Stimulated activated CD8-positive, alpha-beta memory T cell treated with anti-CD3 and anti-CD28 coated beads, Interleukin-15, amount 100 ng/mL, for 4 hours (primary cell): ENCODE results near the gene NSD1.
"Not testable (repeated sequence)": the region's sequence is repeated elsewhere in the genome, so short reads cannot be mapped to it uniquely, and the experiment has no call there.

Experiments
- DNase-seq, 2 donors: peaks; one replicate each; pipeline ENCODE4 v3.0.0-alpha.2; 2020; ENCODE audit warnings: low read depth in 2 of 2

Gene NSD1

DNA sequence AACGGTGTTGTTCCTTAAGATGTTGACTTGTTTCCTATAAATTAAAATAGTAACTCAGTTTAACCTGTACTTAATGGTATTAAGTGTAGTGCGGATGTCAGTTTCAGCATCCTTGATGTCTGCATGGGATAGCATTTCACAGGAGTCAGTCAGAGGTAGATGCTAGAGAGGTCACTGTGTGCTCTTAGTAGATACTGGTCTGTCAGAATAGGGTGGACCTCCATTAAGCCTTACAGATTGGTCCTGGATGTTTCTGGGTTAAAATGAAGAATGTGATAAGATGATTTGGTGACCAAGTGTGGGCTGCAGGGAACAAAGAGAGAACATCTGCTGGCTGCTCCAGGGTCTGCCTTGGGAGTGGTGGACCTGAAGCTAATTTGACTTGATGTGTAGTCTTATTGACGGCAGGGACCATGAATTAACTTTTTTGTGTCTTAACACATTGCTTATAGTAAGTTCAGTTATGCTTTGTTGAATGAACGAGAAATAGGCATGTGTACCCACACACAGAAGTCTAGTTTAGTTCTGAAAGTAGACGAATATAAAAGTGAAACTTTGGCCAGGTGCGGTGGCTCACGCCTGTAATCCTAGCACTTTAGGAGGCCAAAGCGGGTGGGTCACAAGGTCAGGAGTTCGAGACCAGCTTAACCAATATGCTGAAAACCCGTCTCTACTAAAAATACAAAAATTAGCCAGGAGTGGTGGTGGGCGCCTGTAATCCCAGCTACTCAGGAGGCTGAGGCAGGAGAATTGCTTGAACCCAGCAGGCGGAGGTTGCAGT is 157.4 kb downstream of the NSD1 start:
- DNase-seq = no peak

DNA sequence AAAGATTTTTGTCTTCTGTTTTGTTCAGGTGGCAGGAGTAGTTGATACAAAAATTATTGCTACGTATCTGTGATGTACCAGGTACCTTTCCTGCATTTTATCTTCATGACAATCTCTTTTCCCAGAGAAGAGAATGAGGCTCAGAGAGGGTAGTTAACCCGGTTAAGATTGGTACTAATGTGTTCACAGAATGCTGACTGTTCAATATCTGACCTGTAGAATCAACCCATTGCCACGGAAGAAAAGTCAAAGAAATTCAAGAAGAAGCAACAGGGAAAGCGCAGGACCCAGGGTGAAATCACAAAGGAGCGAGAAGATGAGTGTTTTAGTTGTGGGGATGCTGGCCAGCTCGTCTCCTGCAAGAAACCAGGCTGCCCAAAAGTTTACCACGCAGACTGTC is 158.2 kb downstream of the NSD1 start:
- DNase-seq = no peak

DNA sequence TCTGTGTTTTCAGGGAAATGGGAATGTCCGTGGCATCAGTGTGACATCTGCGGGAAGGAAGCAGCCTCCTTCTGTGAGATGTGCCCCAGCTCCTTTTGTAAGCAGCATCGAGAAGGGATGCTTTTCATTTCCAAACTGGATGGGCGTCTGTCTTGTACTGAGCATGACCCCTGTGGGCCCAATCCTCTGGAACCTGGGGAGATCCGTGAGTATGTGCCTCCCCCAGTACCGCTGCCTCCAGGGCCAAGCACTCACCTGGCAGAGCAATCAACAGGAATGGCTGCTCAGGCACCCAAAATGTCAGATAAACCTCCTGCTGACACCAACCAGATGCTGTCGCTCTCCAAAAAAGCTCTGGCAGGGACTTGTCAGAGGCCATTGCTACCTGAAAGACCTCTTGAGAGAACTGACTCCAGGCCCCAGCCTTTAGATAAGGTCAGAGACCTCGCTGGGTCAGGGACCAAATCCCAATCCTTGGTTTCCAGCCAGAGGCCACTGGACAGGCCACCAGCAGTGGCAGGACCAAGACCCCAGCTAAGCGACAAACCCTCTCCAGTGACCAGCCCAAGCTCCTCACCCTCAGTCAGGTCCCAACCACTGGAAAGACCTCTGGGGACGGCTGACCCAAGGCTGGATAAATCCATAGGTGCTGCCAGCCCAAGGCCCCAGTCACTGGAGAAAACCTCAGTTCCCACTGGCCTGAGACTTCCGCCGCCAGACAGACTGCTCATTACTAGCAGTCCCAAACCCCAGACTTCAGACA is 160.4 kb downstream of the NSD1 start:
- no peak for DNase-seq

DNA sequence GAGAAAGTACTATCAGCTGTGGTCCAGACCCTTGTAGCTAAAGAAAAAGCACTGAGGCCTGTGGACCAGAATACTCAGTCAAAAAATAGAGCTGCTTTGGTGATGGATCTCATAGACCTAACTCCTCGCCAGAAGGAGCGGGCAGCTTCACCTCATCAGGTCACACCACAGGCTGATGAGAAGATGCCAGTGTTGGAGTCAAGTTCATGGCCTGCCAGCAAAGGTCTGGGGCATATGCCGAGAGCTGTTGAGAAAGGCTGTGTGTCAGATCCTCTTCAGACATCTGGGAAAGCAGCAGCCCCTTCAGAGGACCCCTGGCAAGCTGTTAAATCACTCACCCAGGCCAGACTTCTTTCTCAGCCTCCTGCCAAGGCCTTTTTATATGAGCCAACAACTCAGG is 161.1 kb downstream of the NSD1 start:
- DNase-seq = no peak

DNA sequence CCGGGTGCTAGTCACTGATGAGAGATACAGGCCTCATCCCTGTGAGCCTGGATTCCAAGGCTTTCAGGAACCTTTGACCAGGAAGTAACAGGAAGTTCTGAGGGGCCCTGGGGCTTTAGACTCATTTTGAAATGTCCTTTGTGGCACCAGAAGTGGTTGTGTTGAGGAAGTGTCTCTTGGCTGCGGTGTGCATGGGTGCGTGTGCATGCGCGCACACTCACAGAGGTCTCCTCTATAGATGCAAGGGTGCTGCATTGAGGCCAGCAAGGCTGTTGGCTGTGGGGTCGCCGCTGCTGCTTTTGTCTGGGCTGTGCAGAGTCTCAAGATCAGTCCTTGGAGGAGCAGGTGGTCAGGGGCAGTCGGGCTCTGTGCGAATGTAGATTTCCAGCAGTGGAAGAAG is 162.4 kb downstream of the NSD1 start:
- no peak for DNase-seq

DNA sequence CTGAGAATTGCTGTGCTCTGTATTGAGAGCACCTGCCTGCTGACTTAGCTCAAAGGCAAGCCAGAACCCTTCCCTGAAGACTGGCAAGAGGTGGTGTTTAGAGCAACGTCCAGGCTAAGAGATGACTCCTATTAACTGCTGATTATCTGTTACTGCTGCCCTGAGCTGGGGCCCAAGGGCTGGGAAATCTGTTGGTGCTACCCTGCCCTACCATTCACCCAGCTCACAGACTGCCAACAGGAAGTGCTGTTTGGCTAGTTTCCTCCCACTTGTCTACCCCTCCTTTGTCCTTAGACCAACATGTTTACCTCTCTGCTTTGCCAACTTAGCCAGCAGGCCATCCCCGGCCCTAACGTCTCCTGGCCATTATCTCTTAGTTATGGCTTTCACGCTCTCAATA is 163.0 kb downstream of the NSD1 start:
- DNase-seq = no peak

DNA sequence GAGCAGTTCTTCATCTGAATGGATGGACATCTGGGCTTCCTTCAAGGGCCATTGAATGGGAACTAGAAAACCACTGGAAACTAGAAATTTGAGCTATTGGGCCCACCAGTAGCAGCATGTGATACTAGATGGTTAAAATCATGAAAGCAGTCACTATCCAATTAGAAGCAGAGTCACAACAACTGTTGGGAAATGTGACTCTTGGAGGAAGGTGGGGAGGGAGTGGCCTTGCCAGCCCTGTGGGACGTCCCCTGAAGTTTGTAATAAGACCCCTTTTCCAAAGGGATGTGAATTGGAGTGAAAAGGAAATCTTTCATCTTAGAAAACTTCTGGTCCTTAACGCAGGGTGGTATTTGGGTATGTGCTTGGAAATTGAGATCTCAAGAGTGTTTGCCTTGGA is 164.3 kb downstream of the NSD1 start:
- no peak for DNase-seq

DNA sequence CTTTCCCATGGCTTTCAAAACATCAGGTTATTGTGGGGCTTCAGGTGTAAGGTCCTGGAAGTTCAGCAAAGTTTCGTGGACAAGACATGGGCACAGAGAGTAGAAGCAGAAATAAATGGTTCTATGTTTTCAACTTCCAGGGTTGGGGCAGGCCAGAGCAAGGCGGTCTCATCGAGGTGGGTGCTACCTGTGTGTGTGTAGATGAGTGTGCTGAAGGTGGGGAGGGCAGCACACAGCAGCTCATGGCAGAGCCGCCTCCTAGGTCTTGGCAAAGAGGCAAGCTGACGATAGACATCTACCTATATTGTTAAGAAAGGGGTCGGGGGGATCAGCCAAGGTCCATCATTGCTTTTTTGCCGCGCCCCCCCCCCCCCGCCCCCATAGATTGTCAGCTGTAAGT is 166.1 kb downstream of the NSD1 start:
- DNase-seq = no peak

DNA sequence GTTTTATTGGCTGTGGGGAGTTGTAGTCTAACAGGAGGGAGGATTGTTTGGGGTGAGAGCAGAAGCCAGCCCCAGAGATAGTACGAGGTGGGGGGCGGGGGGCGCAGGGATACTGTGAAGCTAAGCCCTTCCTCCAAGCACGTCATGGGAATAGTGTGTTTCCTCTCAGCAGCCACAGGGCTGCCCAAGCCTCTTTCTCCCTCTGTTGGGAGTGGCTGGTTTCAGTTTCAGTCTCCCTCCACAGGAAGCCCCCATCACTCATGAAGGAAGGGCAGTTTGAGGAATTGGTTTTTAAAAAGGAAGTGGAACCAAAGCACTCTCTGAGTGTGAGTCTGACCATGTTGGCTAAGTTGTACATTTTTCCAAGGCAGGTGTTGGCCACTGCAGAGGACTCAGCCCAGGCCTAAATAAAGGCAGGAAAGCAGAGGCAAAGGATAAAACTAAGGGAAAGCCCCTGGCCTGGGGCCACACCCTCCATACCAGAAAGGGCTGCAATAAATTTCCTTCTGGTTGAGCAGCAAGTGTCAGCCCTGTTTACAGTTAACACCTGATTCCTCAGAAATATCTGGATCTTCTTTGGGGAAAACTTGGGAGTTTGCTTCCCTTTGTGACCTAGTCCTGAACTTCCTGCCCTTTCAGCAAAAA is 166.8 kb downstream of the NSD1 start:
- peak; percentile 47 to 65 for DNase-seq

DNA sequence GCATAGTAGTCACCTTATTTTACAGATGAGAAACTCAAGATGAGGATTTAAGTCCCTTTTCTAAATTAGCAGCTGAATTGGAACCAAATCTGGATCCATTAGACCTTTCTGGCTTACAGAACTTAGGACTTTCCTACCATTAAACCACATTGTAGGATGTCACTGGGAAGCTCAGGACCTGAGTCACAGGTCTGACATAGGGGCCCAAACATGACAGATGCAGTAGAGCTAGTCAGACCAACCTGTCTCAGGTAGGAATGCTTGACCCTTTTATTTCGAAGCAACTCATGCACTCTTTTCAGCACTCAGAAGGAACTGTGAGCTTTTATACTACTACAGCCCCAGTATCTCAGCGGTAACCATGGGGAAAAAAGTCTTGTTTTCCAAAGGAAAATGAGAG is 167.4 kb downstream of the NSD1 start:
- no peak for DNase-seq

DNA sequence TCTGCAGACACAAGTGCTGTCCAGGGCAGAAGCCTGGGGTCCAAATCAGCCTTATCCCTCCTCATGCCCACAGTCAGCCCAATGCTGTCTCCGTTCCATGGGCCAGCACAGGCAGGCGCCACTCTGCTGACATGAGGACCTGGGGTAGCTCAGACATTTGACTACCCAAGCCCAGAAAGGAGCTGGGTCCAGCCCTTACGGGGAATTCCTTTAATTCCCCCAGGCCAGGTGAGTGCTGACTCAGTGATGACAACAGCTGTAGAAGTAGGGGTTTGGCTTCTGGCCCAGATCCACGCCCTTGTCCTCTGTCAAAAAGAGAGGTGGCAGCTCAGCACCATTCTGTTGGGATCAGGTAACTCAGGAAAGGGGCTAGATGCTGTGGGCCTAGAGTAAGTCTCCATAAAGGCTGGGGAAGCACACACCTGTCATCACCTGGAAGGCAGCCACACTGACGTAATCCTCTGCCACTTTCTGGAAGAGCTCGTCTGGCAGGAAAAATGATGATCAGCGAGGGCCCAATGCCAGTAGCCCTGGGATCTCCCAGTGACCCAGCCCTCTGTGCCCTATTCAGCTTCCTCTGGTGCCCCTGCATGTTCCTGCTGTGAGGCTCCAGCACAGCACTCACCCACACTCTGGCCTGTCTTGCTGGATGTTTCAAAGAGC is 168.1 kb downstream of the NSD1 start:
- no peak for DNase-seq

DNA sequence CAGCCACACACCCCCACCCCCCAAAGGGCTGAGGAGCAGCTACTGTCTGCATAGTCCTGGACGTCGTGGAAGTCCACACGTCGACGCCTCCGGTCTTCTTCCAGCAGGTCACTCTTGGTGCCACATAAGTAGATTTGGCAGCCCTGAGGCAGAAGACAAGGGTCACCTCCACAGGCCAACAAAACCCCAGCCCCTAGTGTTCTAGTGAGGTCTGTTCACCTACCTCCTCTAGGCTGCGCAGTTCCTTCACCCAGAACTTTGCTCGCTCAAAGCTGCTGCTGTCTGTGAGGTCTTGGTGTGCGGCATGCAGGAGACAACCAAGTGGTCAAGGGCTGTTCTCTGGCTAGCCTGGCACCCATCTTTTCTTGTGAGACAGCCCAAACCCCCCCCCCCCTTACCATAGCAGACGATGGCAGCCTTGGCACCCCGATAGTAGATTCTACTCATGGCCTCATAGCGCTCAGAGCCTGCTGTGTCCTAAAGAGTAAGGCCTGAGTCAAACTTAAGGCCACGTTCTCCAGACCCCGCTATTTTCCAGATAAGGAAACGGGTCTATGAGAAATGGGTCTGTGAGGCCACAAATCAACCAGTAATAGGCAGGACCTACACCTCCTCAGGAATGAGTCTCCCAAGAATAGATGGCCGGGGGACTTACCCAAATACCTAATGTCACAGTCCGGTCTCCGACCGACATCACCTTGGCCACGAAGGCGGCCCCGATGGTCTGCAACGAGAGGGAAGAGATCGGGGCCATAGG is 169.0 kb downstream of the NSD1 start:
- DNase-seq = no peak

DNA sequence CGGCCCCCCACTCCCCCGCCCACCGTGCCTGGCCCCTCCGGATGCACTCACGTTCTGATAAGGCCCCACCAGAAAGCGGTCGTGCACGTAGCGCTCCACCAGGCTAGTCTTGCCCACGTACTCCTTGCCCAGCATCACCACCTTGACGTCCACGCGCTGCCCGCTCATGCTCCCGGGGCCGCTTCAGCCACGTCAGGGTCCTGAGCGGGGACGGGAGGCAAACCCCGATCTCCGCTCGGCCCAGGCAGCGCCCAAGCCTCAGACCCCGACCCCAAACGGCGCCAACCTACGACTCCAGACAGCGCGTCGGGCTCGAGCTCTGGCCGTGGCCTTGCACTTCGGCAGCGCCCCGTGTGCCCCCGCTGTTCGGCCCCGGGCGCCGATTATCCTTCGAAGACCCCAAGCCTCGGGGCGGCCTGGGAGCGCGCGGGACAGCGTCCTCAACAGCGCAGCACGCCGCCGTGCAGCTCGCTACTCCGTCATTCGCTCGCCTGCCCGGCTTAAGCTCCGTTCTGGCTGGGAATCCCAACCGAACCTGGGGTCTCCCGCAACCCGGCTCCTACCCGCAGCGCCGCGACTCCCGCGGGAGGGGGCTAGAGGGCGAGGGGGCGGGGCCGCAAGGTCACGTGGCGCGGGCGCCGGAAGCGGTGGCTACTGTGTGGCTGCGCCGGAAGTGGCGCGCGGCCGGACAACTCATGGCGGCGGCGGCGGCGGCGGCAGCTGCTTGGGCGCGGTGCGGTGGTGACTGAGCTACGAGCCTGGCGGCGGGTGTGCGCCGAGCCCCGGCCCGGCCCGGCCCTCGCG is 169.8 kb downstream of the NSD1 start, which contains the start of the genes PRELID1 and RAB24:
TSS of gene PRELID1 (plus strand) at position 679 of the 804 bp plus-strand sequence. CDS start 187 bp downstream, outside the sequence.
TSS of gene RAB24 (minus strand) at position 599 of the 804 bp plus-strand sequence. CDS start at position 168, 431 bp downstream.
- DNase-seq = peak; percentile 72 to 77

DNA sequence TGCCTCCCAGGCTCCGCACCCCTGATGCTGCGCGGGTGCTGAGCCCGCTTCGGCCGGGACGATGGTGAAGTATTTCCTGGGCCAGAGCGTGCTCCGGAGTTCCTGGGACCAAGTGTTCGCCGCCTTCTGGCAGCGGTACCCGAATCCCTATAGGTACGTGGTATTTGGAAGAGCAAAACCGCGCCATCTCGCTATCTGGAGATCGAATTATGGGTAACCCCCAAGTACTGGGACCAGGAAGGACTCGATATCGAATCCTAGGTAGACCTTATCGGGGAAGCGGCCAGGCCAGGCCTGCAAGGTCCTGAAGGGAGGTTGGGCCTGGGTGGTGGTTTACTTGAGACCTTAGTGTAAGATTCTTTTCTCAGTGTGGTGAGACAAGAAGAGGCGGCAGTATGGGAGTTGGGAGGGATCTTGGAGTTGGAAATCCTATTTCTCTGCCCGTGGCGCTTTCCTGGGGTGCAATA is 170.4 kb downstream of the NSD1 start:
- DNase-seq = no peak

DNA sequence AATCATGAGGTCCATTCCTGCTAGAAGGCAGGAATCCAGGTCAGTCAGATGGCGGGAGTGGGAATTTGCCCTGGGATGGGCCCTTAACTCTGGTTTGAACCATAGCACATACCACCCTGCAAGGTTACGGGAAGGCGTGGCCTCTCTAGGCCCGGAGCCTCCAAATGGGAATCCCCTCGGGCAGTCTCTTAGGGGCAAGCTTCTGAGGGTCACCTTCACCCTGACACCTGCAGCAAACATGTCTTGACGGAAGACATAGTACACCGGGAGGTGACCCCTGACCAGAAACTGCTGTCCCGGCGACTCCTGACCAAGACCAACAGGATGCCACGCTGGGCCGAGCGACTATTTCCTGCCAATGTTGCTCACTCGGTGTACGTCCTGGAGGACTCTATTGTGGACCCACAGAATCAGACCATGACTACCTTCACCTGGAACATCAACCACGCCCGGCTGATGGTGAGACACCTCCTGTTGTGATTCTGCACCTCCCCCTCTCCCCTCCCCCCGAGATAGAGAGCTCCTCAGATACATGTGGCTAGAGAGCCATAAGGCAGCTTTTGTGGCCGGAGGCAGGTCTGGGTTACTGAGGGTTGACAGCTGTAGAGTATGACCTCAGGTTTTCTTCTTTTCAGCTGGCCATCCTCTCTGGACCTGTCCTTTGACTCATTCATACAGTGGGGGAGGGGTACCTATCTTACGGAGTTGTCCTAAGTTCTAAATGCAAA is 171.0 kb downstream of the NSD1 start:
- no peak for DNase-seq

DNA sequence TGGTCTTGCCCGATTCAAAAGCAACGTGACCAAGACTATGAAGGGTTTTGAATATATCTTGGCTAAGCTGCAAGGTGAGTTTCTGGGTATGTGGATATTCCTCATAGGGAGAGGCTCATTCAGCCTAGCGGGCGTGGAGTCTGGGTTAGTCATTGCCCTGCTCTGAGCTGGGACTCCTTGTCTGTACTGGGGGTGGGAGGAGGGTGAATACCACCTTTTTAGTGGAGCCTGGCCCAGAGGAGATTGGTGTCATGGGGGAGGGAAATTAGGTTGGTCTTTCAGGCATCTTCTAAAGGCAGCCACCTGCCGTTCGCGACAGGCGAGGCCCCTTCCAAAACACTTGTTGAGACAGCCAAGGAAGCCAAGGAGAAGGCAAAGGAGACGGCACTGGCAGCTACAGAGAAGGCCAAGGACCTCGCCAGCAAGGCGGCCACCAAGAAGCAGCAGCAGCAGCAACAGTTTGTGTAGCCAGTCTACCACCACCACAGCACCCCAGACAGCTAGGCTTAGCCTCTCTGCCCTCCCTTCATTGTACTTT is 172.6 kb downstream of the NSD1 start:
- DNase-seq = not testable (repeated sequence)

DNA sequence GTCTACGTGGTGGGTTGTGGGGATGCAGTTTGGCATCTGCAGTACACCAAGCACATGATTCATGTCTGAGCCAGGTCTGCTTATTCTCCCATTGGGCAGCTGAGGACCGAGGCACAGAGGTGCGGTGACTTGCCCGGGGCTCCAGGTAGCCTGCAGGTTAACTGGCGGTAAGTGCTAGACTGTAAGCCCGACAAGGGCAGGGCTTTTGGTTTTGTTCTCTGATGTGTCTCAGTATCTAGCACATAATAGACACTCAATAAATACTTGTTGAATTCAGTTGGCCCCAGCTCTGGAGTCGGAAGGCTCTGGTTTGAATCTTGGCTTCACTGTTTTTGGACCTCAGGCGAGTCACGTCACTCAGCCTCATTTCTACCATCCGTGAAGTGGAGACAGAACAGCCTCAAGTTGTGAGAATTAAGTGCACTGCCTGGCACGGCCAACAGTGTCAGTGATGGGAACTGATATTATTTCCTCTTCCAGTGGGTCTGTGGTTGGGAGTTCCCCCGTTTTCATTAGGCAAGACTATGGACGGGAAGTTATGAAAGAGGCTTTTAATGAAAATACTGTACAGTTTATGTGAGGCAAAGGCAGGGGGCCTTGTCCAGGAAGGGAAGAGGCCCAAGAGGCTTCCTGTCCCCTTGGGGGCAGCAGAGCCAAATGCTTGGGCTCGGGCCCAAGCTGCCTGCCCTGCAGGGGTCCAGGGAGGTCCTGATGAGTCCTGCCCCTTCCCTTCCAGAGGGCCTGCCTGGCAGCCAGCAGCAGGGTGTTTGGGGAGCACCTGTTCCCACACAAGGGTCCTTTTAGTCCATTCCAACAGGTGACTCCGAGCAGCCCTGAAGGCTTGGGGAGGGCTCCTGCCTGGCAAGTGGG is 173.3 kb downstream of the NSD1 start:
- no peak for DNase-seq
